Measurements from ENCODE around the gene EXOG.

Gene EXOG

DNA sequence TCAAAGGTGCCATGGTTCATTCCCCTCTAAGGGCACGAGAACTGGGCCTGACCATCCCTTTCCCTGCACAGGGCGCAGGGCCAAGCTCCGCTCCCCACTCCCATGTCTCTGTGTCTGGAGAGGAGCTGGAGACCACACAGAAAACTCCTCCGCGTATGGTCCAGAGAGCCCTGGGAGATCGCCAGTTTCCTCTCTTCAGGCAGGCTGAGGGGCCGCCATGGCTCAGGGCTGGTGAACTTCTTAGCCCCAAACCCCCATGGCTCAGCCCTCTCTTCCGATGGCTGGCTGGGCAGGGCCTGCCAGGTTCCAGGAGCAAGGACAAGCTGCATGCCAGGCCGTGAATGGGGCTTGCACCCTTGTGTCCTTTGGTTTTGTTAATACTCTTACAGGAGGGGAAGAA is 52.9 kb downstream of the EXOG start:
- Histone ChIP-seq H3K4me2 (ENCODE audit: low read length) (no peak overlapping the region), H3K9me3 (ENCODE audit: control insufficient read depth, insufficient read depth, low read length) (no peaks in the 10 kb centered on the region), H3K27ac (ENCODE audit: low read depth, low read length) (no peak overlapping the region), H3K27me3 (ENCODE audit: control insufficient read depth, low read length) (no peaks in the 10 kb centered on the region), H3K79me2 (ENCODE audit: control insufficient read depth, low read length) (no peaks in the 10 kb centered on the region), H3K4me3 (ENCODE audit: low read length) (no peak overlapping the region), H3K9me2 (replicated peaks; ENCODE audit: control insufficient read depth, low read length) (no peaks in the 10 kb centered on the region), H4K20me1 (ENCODE audit: control insufficient read depth, insufficient read depth, low read depth, low read length) (no peaks in the 10 kb centered on the region), H3K36me3 (ENCODE audit: control insufficient read depth, low read length) (no peaks in the 10 kb centered on the region), H3F3A (ENCODE audit: control insufficient read depth, insufficient read depth) (no peaks in the 10 kb centered on the region), H3K4me1 (ENCODE audit: control insufficient read depth, low read length) (no peaks in the 10 kb centered on the region; the same call in 1 of the 2 replicates)
- TF ChIP-seq CTCF (IDR thresholded peaks at IDR 0.05; ENCODE audit: low read depth, low read length, poor library complexity, severe bottlenecking) (no peak), EZH2phosphoT487 (IDR thresholded peaks at IDR 0.05; ENCODE audit: borderline replicate concordance, low read length) (no peak)

DNA sequence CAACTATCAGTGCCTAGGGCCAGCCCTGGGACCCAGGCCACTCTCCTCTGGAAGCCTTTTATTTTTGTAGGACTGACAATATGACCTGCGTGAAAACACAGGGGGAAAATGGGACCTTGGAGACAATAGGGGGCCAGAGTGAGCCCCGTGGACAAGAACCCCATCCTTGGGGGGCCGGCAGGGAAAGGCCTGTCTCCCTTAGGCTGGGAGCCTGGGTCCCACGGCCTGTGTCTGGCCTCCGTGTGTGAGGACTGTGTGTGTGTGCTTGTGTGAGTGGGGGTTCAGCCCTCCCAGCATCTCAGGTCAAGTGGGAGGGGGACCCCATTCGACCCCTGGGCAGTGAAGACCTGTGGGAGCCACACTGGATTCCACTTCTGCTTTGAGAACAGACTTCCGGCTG is 53.3 kb downstream of the EXOG start:
- Histone ChIP-seq H3K4me2 (ENCODE audit: low read length) (no peak overlapping the region), H3K9me3 (ENCODE audit: control insufficient read depth, insufficient read depth, low read length) (no peaks in the 10 kb centered on the region), H3F3A (ENCODE audit: control insufficient read depth, insufficient read depth) (no peaks in the 10 kb centered on the region), H3K79me2 (ENCODE audit: control insufficient read depth, low read length) (no peaks in the 10 kb centered on the region), H3K27me3 (ENCODE audit: control insufficient read depth, low read length) (no peaks in the 10 kb centered on the region), H3K27ac (ENCODE audit: low read depth, low read length) (no peak overlapping the region), H4K20me1 (ENCODE audit: control insufficient read depth, insufficient read depth, low read depth, low read length) (no peaks in the 10 kb centered on the region), H3K4me3 (ENCODE audit: low read length) (no peak overlapping the region), H3K9me2 (replicated peaks; ENCODE audit: control insufficient read depth, low read length) (no peaks in the 10 kb centered on the region), H3K4me1 (ENCODE audit: control insufficient read depth, low read length) (no peaks in the 10 kb centered on the region; the same call in 1 of the 2 replicates), H3K36me3 (ENCODE audit: control insufficient read depth, low read length) (no peaks in the 10 kb centered on the region)
- TF ChIP-seq CTCF (IDR thresholded peaks at IDR 0.05; ENCODE audit: low read depth, low read length, poor library complexity, severe bottlenecking), result no peak
- no peak for TF ChIP-seq EZH2phosphoT487 (IDR thresholded peaks at IDR 0.05; ENCODE audit: borderline replicate concordance, low read length)

DNA sequence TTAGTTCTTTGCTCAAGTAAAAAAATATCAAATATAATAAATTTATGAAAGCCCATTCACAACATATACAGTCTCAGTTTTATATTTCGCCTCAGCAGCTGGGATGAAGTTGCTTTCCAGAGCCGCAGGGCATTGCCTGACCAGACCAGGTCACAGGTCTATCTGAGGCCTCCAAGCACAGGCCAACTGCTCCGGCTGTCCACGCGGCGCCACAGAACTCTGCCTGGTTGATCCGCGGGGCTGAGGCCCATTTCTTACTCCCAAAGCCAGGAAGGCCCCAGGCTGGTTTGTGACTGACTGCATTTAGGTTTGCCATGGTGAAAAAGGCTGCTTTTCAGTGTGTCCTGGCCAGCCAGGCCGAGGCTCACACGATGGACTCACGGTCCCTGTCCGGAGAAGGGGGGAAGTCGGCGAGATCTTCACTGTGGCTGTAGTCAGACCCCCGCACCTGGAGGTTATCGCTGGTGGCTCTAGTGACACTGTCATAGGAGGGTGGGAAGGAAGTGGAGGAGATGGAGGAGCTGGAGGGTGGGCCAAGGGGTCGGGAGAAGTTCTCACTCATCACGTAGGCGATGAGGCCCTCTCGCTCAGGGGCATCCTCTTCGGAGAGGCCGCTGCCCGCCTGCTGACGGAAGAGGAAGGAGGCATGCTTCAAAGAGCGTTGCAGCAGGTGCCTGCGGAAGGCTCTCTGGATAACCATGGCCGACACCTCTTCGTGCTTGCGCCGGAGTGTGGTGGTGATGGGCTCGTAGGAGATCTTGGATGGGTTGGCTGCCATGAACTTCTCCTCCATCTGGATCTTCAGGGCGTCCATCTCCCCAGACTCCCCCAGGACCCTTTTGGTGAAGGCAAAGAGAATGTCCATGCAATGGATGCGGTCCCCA is 54.1 kb downstream of the EXOG start:
- H4K20me1 ChIP-seq (ENCODE audit: control insufficient read depth, insufficient read depth, low read depth, low read length), result no peaks in the 10 kb centered on the region
- H3K9me2 ChIP-seq (replicated peaks; ENCODE audit: control insufficient read depth, low read length), result no peaks in the 10 kb centered on the region
- no peaks in the 10 kb centered on the region; the same call in 1 of the 2 replicates for H3K4me1 ChIP-seq (ENCODE audit: control insufficient read depth, low read length)
- no peak overlapping the region for H3K4me2 ChIP-seq (ENCODE audit: low read length)
- H3K79me2 ChIP-seq (ENCODE audit: control insufficient read depth, low read length), result no peaks in the 10 kb centered on the region
- TF ChIP-seq EZH2phosphoT487 (IDR thresholded peaks at IDR 0.05; ENCODE audit: borderline replicate concordance, low read length) (no peak), CTCF (IDR thresholded peaks at IDR 0.05; ENCODE audit: low read depth, low read length, poor library complexity, severe bottlenecking) (no peak)
- H3K4me3 ChIP-seq (ENCODE audit: low read length), result no peak overlapping the region
- H3K27ac ChIP-seq (ENCODE audit: low read depth, low read length), result no peak overlapping the region
- no peaks in the 10 kb centered on the region for H3K36me3 ChIP-seq (ENCODE audit: control insufficient read depth, low read length)
- no peaks in the 10 kb centered on the region for H3K27me3 ChIP-seq (ENCODE audit: control insufficient read depth, low read length)
- no peaks in the 10 kb centered on the region for H3F3A ChIP-seq (ENCODE audit: control insufficient read depth, insufficient read depth)
- H3K9me3 ChIP-seq (ENCODE audit: control insufficient read depth, insufficient read depth, low read length), result no peaks in the 10 kb centered on the region

Measured in DOHH2 (cell line).